ENCODE data around the gene TVP23A.
"Not testable (repeated sequence)": the region's sequence is repeated elsewhere in the genome, so short reads cannot be mapped to it uniquely, and the experiment has no call there.

TVP23A gene

DNA sequence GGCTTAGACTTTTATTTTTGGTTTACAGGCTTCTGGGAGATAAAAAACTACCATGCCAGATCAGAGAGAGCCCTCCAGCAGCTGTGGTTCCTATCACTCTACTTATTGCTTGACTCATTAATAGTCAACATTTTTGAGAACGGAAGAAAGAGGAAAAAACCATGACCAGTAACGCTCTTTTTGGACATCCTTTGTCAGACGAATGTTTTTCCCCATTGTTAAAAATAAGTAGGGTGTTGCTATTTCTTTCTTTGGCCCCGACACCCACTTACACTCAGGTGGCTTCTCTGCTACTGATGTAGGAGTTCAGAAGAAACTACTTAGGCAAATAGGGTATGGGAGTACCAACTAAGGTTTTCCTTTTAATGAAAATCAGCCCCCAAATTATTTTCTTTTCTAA lies 27.5 kb downstream of the TVP23A start:
- DNase-seq = no peak

DNA sequence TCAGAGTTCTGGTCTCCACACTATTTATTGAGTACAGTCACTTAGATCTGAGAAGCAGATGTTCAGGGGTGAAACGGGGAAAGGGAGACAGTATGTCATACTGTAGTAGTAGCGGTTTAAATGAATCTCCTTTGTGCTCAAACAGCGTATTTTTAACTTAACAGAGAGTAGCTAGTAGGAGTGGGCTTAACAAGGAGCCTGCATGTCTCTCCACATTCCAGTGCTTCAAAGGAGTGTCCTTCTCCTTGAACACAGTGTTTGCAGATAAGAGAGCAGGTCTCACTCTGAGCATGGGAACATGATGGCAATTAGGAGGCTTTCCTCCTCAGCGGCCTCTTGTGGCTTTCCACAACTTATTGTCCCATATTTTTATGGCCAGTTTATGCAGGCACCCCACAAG lies 30.0 kb downstream of the TVP23A start:
- not testable (repeated sequence) for DNase-seq

- DNase-seq = no peak
Measured at GRCh38 chr16:10787304-10787703, 31.3 kb downstream of the TVP23A start.

- no peak for DNase-seq
Measured at GRCh38 chr16:10782628-10783027, 36.0 kb downstream of the TVP23A start.

DNA sequence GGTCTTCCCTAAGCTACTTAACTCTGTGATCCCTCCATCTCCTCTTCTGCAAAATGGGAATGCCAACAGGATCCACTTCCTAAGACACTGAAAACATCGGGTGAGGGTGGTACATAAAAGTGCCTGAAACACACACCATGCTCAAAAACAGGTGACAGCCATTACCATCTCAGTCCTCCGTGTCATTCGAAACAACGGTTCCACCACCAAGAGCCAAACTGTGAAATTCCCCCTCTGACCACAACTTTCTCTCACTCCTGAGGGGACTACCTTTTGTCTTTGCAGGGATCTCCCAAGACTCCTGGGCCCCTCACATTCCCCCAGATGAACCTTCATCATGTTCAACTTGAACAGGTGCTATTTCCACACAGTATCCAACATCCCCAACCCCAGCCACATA lies 38.0 kb downstream of the TVP23A start:
- DNase-seq = no peak

- not testable (repeated sequence) for DNase-seq
Measured at GRCh38 chr16:10779908-10780307, 38.7 kb downstream of the TVP23A start.

DNA sequence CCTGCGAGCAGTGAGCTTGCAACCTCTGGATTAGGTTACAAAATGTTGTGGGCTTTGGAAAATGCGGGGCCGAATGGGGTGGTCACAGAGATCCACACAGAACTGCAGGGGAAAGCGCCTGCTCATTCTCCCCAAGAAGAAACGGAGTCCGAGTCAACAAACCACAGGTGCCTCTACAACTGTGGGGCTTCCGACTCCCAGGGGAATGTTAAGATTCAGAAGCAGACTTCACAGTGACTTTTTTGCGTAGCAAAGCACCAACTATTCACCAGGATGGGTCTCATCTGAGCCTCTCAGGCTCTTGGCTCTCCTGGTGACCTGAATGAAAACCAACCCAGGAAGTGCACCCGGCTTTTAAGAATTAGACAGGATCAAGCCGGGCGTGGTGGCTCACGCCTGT lies 41.2 kb downstream of the TVP23A start:
- DNase-seq = no peak

DNA sequence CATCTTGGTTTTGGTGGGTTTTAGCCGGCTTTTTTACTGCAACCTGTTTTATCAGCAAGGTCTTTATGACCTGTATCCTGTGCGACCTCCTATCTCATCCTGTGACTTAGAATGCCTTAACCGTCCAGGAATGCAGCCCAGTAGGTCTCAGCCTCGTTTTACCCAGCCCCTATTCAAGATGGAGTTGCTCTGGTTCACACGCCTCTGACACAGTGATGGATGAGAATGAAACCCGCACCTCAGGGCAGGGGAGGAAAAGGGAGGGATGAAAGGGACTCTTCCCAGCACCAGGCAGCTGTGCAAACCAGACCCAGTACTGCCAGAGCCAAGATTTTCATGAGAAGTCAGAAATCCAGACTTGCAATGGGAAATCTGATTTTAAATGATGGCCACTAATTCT lies 41.7 kb downstream of the TVP23A start:
- DNase-seq = not testable (repeated sequence)

- DNase-seq = no peak
Measured at GRCh38 chr16:10776280-10776679, 42.3 kb downstream of the TVP23A start.

- no peak for DNase-seq
Measured at GRCh38 chr16:10770907-10771306, 47.7 kb downstream of the TVP23A start.

DNA sequence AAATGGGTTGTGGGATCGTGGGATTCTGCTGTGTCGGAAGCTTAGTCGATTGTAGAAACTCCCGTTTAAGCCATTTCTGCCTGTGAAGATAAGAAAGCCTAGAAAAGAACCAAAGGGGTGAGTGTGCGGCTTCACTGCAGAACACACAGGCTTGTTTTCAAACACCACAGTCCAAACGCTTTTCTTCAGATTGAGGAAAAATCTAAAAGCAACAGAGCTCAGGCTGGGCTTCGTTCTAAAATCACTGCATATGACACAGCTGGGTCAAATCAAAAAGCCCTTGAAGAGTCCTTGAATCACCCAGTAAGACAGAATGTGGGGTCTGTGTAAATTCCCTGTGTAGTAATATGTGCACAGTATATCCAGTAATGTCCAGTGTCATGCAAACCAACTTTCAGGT lies 49.2 kb downstream of the TVP23A start:
- DNase-seq = no peak

DNA sequence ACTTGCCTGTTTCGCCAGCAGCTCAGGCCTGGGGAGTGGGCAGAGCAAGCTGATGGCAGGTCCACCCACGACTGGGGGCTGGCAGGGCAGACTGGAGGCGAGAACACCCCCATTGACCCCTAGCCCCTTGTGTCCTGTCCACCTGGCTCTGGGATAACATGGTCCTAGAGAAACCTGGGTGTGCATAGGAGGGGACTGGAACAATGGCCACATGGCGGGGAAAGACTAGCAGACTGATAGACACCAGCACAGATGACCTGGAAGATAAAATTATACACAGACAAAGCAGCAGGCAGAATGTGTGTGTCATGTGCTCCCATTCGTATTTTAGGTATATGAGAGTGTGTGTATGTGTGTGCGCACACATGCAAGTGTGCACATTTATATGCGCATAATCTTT lies 51.5 kb downstream of the TVP23A start:
- DNase-seq = no peak

DNA sequence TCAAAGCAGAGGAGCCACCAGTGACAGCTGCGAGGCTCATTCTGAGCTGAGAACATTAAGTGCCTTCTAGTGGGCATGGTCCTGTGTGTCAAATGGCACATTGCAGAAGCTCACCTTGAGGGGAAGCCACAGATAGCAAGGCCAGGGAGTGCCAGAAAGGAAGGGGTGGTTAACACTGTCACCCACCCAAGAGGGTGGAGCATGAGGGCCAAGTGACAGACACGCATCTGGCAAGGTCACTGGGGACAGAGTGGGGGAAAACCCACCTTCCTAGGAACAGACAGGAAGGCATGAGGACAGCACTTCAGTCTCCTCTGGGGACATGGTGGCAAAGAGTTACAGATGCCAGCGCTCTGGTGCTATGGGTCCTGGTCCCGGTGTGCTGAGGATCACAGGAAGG lies 52.8 kb downstream of the TVP23A start:
- peak; percentile 24 to 34 for DNase-seq

DNA sequence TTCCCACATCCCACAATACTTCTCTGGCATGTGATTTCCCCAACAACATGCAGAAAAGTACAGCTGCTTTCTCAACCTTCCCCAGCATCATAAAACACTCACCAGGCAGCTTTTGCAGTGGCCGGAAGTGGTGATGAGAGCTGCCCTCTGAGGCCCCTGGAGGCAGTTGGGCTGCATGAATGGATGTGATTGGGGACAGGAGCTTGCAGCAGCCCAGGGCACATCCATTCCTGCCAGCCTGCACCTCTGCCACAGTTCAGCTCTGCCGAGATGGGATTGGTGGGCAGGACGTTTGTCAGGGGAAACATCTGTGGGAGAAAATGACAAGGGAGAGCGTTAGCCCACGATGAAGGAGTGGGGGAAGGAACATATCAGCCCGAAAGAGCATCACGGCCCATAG lies 55.1 kb downstream of the TVP23A start:
- no peak for DNase-seq

GRCh38 chr16:10762336-10763016 lies 56.1 kb downstream of the TVP23A start:
- DNase-seq = no peak

- DNase-seq = no peak
Measured at GRCh38 chr16:10761373-10761772, 57.2 kb downstream of the TVP23A start.

- DNase-seq = no peak
Measured at GRCh38 chr16:10760858-10761257, 57.7 kb downstream of the TVP23A start.

DNA sequence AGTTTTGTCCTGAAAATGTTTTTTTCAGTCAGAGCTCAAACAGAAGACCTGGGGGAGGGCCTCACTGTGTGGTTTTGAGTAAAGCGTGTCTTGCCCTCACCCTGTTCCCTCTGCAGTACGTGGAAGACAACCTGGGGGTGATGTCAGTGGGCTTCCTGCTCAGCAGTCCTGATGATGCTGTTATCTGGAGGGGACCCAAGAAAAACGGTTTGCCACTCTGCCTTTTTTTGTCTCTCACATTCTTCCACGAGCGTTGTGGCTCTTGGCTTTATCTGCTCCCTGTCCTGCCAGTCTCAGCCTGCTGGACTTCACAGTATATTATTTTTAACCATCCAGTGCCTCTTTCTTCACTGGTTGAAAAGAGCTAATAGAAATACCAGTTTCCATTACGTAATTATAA lies 62.0 kb downstream of the TVP23A start:
- no peak for DNase-seq

- DNase-seq = no peak
Measured at GRCh38 chr16:10754941-10755340, 63.7 kb downstream of the TVP23A start.

DNA sequence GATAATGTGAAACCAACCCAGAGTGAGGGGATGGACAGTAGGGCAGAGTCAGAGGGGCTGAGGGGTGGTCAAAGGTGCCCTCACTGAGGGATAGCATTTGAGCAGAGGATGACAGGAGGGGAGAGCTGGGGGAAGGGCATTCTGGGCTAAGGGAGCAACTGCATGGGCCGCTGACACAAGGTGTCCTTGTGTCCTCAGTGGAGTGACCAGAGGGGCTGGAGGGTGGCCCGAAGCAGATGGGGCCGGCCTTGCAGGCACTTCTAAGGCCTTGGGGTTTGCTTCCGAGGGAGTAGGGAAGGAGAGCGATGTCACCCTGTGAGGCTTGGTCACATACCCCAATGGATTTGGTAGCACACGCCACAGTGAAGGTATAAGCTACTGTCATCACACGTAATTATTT lies 64.9 kb downstream of the TVP23A start:
- DNase-seq = no peak

DNA sequence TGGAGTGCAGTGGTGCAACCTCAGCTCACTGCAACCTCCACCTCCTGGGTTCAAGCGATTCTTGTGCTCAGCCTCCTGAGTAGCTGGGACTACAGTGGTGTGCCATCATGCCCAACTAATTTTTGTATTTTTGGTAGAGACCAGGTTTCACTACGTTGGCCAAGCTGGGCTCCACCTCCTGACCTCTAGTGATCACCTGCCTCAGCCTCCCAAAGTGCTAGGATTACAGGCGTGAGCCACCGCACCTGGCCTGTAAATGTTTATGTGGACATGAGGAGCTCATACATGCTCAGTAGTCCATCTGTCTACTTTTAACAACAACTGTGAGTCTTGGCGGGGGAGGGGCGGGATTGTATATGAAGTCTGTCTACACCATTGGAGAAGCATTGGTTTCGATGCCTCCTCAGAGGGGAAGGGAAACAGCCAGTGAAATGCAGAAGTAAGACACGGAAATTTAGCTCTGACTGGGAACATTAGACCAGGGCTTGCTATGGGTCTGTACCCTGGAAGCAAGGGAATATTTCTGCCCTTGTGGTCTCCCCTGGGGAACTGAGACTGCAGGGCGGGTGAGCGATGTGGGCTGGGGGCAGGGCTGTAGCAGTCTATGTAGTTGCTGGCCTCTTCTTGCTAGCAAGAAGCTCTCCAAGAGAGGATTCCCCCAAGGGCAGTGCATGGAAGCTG lies 65.6 kb downstream of the TVP23A start:
- DNase-seq = no peak

DNA sequence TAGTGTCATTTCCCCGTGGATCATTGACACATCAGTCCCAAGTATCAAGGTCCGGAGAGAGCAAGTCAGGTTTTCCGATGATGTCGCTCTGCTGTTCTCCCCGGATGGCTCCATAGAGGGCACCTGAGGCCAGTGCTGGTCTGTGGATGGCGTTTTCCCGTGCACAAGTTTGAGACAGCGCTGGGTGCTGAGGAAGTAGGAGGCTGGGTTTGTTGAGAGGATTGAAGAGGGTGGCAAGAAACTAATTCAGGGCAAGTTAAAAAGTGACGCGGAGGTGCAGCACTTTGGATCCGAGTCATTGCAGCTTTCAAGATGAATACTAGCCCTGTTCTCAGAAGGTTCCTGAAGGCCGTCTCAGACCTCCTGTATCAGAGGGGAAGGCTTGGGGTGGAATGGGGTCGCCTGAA lies 67.3 kb downstream of the TVP23A start:
- peak; percentile 51 to 54 for DNase-seq

DNA sequence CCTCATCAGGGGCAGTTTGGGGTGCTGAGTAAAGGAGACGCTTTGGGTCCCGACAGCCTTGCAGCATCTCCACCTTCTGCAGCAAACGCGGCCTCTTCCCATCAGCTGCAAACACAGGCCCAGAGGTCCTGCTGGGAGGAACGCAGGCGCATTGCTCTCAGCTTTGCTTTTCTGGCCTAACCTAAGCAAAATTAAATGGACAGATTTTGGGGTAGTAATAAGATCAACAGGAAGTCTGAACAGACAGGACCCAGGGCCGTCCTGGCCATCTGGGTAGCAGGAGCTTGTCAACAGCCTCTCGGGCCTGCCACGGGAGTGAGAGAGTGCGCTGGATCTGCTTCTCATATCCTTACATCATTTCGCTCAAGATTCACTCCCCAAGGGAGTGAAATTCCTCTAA lies 67.8 kb downstream of the TVP23A start:
- DNase-seq = no peak

- no peak for DNase-seq
Measured at GRCh38 chr16:10745841-10746240, 72.8 kb downstream of the TVP23A start.
